HEK293 (cell line): ENCODE measurements around the gene CD93.

Experiments used
- BCL11B ChIP-seq: fragments of 450-650 bp; formaldehyde crosslinking; IDR thresholded peaks from 2 replicates; pipeline ENCODE4 v1.5.1; 2016; ENCODE audit warnings: low read depth, missing biosample characterization, missing genetic modification characterization
- GLIS2 ChIP-seq: fragments of 450-650 bp; formaldehyde crosslinking; IDR thresholded peaks from 2 replicates; pipeline ENCODE4 v1.5.1; 2016; ENCODE audit warnings: missing biosample characterization, missing genetic modification characterization
- HOXA7 ChIP-seq: sonication (generic); formaldehyde crosslinking; IDR thresholded peaks from 2 replicates; pipeline ENCODE4 v1.8.1; 2022; ENCODE audit warnings: missing genetic modification reagents, borderline replicate concordance
- INSM2 ChIP-seq: fragments of 450-650 bp; formaldehyde crosslinking; IDR thresholded peaks from 2 replicates; pipeline ENCODE4 v1.5.1; 2016; ENCODE audit warnings: missing biosample characterization, missing genetic modification characterization
- KLF17 ChIP-seq: fragments of 450-650 bp; formaldehyde crosslinking; IDR thresholded peaks from 2 replicates; pipeline ENCODE4 v1.5.1; 2016; ENCODE audit warnings: missing biosample characterization, missing genetic modification characterization
- KLF9 ChIP-seq: fragments of 450-650 bp; formaldehyde crosslinking; IDR thresholded peaks from 2 replicates; pipeline ENCODE4 v1.5.1; 2016; ENCODE audit warnings: missing biosample characterization, missing genetic modification characterization, low read depth
- MEIS1 ChIP-seq: sonication (generic); formaldehyde crosslinking; IDR thresholded peaks from 2 replicates; pipeline ENCODE4 v1.8.1; 2022; ENCODE audit warnings: missing genetic modification reagents, mild to moderate bottlenecking, borderline replicate concordance
- PRDM10 ChIP-seq: fragments of 450-650 bp; formaldehyde crosslinking; IDR thresholded peaks from 2 replicates; pipeline ENCODE4 v1.5.1; 2016; ENCODE audit warnings: missing biosample characterization, missing genetic modification characterization
- RBAK ChIP-seq: fragments of 450-650 bp; formaldehyde crosslinking; IDR thresholded peaks from 2 replicates; pipeline ENCODE4 v1.5.1; 2016; ENCODE audit warnings: missing biosample characterization, missing genetic modification characterization
- SALL2 ChIP-seq: fragments of 450-650 bp; formaldehyde crosslinking; IDR thresholded peaks from 2 replicates; pipeline ENCODE4 v1.5.0; 2017; ENCODE audit warnings: missing biosample characterization, mild to moderate bottlenecking, missing genetic modification characterization, borderline replicate concordance
- SP3 ChIP-seq: fragments of 450-650 bp; formaldehyde crosslinking; IDR thresholded peaks from 2 replicates; pipeline ENCODE4 v1.5.1; 2016; ENCODE audit warnings: missing biosample characterization, missing genetic modification characterization
- ZBTB20 ChIP-seq: fragments of 450-650 bp; formaldehyde crosslinking; IDR thresholded peaks from 2 replicates; pipeline ENCODE4 v1.5.1; 2016; ENCODE audit warnings: missing biosample characterization, missing genetic modification characterization
- ZBTB48 ChIP-seq: fragments of 450-650 bp; formaldehyde crosslinking; IDR thresholded peaks from 2 replicates; pipeline ENCODE4 v1.5.1; 2016; ENCODE audit warnings: missing biosample characterization, missing genetic modification characterization
- ZNF2 ChIP-seq: fragments of 450-650 bp; formaldehyde crosslinking; IDR thresholded peaks from 2 replicates; pipeline ENCODE4 v1.5.1; 2016; ENCODE audit warnings: missing biosample characterization, missing genetic modification characterization
- ZNF248 ChIP-seq: fragments of 450-650 bp; formaldehyde crosslinking; IDR thresholded peaks from 2 replicates; pipeline ENCODE4 v1.5.1; 2017; ENCODE audit warnings: missing biosample characterization, missing genetic modification characterization
- ZNF26 ChIP-seq: fragments of 450-650 bp; formaldehyde crosslinking; IDR thresholded peaks from 2 replicates; pipeline ENCODE4 v1.5.1; 2016; ENCODE audit warnings: missing biosample characterization, missing genetic modification characterization
- ZNF311 ChIP-seq: fragments of 450-650 bp; formaldehyde crosslinking; IDR thresholded peaks from 2 replicates; pipeline ENCODE4 v1.5.1; 2017; ENCODE audit warnings: missing biosample characterization, missing genetic modification characterization, borderline replicate concordance
- ZNF341 ChIP-seq: fragments of 450-650 bp; formaldehyde crosslinking; IDR thresholded peaks from 2 replicates; pipeline ENCODE4; 2016; ENCODE audit warnings: low read depth, missing biosample characterization, missing genetic modification characterization
- ZNF362 ChIP-seq: fragments of 450-650 bp; formaldehyde crosslinking; IDR thresholded peaks from 2 replicates; pipeline ENCODE4 v1.5.1; 2016; ENCODE audit warnings: missing biosample characterization, missing genetic modification characterization
- ZNF426 ChIP-seq: fragments of 450-650 bp; formaldehyde crosslinking; IDR thresholded peaks from 2 replicates; pipeline ENCODE4 v1.5.1; 2017; ENCODE audit warnings: missing biosample characterization, missing genetic modification characterization, mild to moderate bottlenecking, inconsistent platforms, moderate library complexity
- ZNF514 ChIP-seq: fragments of 450-650 bp; formaldehyde crosslinking; IDR thresholded peaks from 2 replicates; pipeline ENCODE4 v1.5.1; 2016; ENCODE audit warnings: missing biosample characterization, missing genetic modification characterization
- ZNF600 ChIP-seq: fragments of 450-650 bp; formaldehyde crosslinking; IDR thresholded peaks from 2 replicates; pipeline ENCODE4 v1.5.1; 2016; ENCODE audit warnings: missing biosample characterization, missing genetic modification characterization
- ZNF610 ChIP-seq: fragments of 450-650 bp; formaldehyde crosslinking; IDR thresholded peaks from 2 replicates; pipeline ENCODE4 v1.5.1; 2016; ENCODE audit warnings: missing biosample characterization, missing genetic modification characterization, borderline replicate concordance
- ZNF692 ChIP-seq: fragments of 450-650 bp; formaldehyde crosslinking; IDR thresholded peaks from 2 replicates; pipeline ENCODE4 v1.5.1; 2016; ENCODE audit warnings: missing biosample characterization, missing genetic modification characterization
- ZNF701 ChIP-seq: fragments of 450-650 bp; formaldehyde crosslinking; IDR thresholded peaks from 2 replicates; pipeline ENCODE4 v1.5.1; 2016; ENCODE audit warnings: missing biosample characterization, missing genetic modification characterization
- ZNF843 ChIP-seq: fragments of 450-650 bp; formaldehyde crosslinking; IDR thresholded peaks from 2 replicates; pipeline ENCODE4 v1.5.1; 2016; ENCODE audit warnings: missing biosample characterization, missing genetic modification characterization
- ZSCAN4 ChIP-seq: fragments of 450-650 bp; formaldehyde crosslinking; IDR thresholded peaks from 2 replicates; pipeline ENCODE4 v1.5.1; 2017; ENCODE audit warnings: missing biosample characterization, missing genetic modification characterization
- ZXDB ChIP-seq: fragments of 450-650 bp; formaldehyde crosslinking; IDR thresholded peaks from 2 replicates; pipeline ENCODE4 v1.5.1; 2016; ENCODE audit warnings: missing biosample characterization, missing genetic modification characterization

The CD93 gene

GRCh38 chr20:23049201-23050075 lies 36.7 kb downstream of the CD93 start, which contains the start of gene THBD (continued):
- TF ChIP-seq ZNF362 (tag by site-specific recombination) (no peak), SP3 (tag by site-specific recombination) (peak; percentile 79), PRDM10 (peak; percentile 95), ZNF610 (tag by site-specific recombination) (no peak), INSM2 (tag by site-specific recombination) (no peak), ZNF341 (tag by site-specific recombination) (peak; percentile 93), KLF17 (0 out of 2 replicates have a peak, but pooled peaks have one; percentile 34), ZBTB48 (tag by site-specific recombination) (0 out of 2 replicates have a peak, but pooled peaks have one; percentile 22), ZXDB (tag by site-specific recombination) (peak; percentile 47; the same call in 1 of the 2 replicates), ZBTB20 (tag by site-specific recombination) (peak; percentile 75), SALL2 (tag by site-specific recombination) (no peak), ZNF514 (tag by site-specific recombination) (no peak), RBAK (tag by site-specific recombination) (no peak), ZNF692 (peak; percentile 26; the same call in 1 of the 2 replicates), BCL11B (no peak), GLIS2 (tag by site-specific recombination) (peak; percentile 69), KLF9 (tag by site-specific recombination) (no peak), HOXA7 (CRISPR knock-in tag) (no peak), ZSCAN4 (no peak), MEIS1 (no peak), ZNF311 (no peak), ZNF843 (tag by site-specific recombination) (no peak), ZNF26 (tag by site-specific recombination) (no peak), ZNF701 (tag by site-specific recombination) (no peak), ZNF426 (tag by site-specific recombination) (no peak), ZNF248 (tag by site-specific recombination) (no peak), ZNF600 (peak; percentile 53), ZNF2 (tag by site-specific recombination) (no peak)
